ENCODE data around the gene NPAS4.
"Not testable (repeated sequence)": the region's sequence is repeated elsewhere in the genome, so short reads cannot be mapped to it uniquely, and the experiment has no call there.

The NPAS4 gene

GRCh38 chr11:66420671-66421476, at the start of gene NPAS4:
Gene NPAS4 (plus strand): TSS chr11:66421035. CDS start chr11:66421180, 145 bp downstream.
- no peak for DNase-seq (ENCODE audit: low read depth)

DNA sequence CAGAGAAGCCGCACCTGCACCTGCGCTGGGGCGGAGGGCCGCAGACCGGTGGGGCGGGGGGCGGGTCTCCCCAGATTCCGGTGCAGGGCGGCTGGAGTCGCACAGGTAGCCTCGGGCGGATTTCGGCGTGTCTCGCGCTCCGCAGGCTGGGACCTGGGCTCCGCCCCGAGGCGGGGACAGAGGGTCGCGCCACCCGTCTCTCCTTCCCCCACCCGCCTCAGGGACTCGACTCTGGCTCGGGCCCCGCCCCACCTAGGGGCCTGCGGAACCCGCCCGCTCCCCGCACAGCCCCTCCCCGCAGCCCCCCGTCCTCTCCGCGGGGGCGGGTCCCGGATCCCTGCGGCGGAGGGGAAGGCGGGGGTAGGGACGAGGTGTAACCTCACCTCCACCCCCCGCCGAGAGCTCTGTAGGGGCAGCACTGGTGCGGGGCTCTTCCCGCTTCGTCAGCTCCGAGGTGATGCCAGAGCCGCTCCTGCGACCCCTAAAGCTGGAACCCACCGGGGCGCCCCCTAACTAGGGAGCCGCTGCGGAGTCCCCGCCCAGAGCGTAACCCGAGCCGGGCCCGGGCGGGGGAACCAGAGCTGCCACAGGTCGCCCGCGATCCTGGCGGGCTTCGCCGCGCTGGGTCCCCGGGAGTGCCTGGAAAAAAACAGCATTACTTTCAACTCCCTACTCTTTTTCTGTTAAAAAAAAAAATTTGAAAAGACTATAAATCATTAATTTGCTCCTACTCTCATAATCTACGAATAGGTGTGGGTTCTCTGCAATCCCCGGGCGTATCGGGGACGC, 49.0 kb upstream of the NPAS4 start, which contains the start of gene SLC29A2:
Gene SLC29A2, minus strand, starts transcription at position 134 of the 789 bp plus-strand sequence. CDS start 169 bp downstream, outside the sequence.
- DNase-seq (ENCODE audit: low read depth) = peak; percentile 71

GRCh38 chr11:66373265-66373664, 47.6 kb upstream of the NPAS4 start:
- DNase-seq (ENCODE audit: low read depth) = no peak

DNA sequence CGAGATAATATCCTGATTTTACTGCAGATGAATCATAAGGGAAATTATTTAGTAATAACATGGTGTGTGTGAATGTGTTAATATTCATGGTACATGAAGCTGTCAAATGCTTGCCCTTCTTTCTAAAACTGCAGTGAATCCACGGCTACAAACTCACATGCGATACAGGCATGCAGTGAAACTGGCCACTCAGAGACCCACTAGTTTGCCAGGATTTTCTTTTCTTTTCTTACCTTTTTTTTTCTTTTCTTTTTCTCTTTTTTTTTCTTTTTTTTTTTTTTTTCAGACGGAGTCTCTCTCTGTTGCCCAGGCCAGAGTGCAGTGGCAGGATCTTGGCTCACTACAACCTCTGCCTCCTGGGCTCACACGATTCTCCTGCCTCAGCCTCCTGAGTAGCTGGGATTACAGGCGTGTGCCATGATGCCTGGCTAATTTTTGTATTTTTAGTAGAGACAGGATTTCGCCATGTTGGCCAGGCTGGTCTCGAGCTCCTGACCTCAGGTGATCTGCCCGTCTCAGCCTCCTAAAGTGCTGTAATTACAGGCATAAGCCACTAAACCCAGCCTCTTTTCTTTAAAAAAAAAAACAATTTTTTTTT, 47.0 kb upstream of the NPAS4 start:
- not testable (repeated sequence) for DNase-seq (ENCODE audit: low read depth)

GRCh38 chr11:66380264-66380663, 40.6 kb upstream of the NPAS4 start:
- DNase-seq (ENCODE audit: low read depth) = not testable (repeated sequence)

DNA sequence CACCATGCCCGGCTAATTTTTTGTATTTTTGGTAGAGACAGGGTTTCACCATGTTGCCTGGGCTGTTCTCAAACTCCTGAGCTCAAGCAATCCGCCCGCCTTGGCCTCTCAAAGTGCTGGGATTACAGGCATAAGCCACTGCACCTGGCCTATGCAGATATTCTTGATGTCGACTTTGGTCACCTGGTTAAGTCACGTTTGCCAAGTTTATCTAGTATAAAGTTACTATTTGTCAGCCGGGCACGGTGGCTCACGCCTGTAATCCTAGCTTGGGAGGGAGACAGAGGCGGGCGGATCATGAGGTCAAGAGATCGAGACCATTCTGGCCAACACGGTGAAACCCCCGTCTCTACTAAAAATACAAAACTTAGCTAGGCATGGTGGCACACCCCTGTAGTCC, 36.5 kb upstream of the NPAS4 start:
- not testable (repeated sequence) for DNase-seq (ENCODE audit: low read depth)

DNA sequence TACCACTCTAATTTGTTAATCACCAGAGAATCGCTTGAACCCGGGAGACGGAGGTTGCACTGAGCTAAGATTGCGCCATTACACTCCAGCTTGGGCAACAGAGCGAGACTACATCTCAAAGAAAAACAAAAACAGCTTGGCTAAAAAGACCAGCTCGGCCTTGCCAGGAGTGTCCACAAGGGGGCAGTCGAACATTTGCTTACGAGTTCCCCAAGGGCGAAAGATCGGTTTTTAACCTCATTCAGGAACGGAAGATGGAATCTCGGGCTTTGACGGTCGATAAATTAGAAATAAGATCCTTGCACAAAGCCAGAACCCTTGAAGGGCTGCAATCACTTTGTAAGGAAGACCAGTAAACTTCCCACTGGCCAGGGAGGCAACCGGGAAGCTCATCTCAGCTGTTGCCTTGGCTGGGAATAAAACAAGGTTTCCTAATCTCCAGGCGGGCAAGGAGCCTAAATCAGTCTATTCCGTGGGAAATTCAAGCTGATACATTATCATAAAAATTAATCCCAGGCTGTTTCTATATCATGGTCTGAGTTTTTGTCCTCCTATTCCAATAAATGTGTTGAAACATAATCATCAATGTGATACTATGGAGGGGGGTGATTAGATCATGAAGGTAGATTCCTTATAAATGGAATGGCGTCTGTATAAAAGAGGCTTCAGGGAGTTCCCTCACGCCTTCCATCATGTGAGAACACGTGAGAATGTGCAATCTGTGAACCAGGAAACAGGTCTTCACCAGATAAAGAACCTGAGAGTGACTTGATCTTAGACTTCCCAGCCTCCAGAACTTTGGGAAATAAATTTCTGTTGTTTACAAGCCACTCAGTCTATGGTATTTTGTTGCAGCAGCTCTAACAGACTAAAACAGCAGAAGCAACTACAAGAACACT, 34.4 kb upstream of the NPAS4 start:
- peak; percentile 75 for DNase-seq (ENCODE audit: low read depth)

GRCh38 chr11:66388780-66389386, 32.0 kb upstream of the NPAS4 start:
- DNase-seq (ENCODE audit: low read depth) = peak; percentile 62

- DNase-seq (ENCODE audit: low read depth) = no peak
Measured at GRCh38 chr11:66391322-66391721, 29.5 kb upstream of the NPAS4 start.

DNA sequence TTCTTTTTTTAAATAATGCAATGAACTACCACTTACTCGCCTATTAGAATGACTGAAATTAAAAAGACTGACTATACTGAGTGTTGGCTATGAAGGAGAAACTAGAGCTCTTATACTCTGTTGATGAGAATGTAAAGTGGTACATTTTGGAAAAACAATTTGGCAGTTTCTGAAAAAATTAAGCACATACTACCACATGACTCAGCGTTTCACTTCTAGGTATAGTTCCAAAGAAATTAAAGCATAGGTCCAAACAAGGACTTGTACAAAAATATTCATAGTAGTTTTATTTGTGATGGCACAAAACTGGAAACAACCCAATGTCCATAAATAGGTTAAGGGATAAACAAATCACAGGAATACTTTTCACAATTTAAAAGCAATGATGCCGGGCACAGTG, 26.9 kb upstream of the NPAS4 start:
- DNase-seq (ENCODE audit: low read depth) = no peak

DNA sequence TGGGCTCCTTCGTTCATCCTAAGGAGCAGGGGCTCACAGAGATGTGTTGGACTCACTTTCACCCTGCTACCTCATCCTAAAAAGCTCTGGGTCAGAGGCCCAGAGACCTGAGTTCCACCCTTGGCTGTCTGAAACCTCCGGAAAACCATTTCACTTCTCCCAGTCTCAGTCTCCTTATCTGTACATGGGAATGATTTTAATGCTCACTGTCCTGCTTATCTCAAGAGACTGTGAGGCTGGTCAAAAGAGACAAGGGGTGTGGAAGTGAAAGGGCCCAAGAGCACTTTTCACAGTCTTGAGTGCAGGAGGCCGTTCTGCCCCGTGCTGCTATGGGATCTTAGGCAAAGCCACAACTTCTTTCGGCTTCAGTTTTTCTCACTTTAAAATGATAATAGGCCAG, 13.2 kb upstream of the NPAS4 start:
- DNase-seq (ENCODE audit: low read depth) = no peak

GRCh38 chr11:66408488-66409214, 12.2 kb upstream of the NPAS4 start:
- DNase-seq (ENCODE audit: low read depth) = peak; percentile 84

GRCh38 chr11:66409226-66409625, 11.6 kb upstream of the NPAS4 start:
- DNase-seq (ENCODE audit: low read depth) = no peak

GRCh38 chr11:66410191-66410590, 10.6 kb upstream of the NPAS4 start:
- DNase-seq (ENCODE audit: low read depth) = no peak

DNA sequence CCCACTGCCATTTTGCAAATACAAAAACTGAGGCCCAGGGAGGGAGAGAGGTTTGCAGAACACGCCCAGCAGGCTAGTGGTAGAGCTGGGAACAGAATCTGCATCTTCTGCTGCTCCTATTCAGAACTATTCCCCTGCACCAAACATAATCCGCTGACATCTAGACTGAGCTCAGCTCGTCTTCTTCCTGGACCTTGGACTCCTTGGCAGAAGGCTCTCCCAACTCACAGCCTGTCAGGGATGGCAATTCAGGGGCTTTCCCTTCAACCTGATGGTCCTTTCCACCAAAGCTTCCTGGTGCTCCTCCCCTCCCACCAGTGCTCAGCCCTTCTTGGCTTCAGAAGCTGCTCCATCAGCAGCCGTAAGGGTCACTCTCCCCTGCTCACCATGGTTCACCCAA, 9.5 kb upstream of the NPAS4 start:
- no peak for DNase-seq (ENCODE audit: low read depth)

DNA sequence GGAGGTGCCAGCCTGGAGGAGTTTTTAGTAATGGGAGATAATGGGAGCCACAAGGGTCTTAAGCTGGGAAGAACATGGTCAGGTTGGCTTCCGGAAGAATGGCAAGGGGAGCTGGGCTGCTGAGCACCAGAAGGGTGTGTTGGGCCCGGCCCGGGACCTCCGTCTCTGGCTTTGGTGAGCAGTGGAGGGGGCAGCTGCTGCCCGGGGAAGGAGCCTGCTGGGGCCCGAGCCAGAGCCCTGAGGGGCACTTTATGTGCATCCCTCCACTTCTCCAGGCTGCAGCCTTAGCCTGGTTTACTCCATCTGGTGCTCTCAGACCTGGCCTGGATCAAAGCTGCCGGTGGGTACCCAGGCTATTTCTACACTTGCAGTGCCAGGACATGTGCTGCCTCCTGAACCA, 8.7 kb upstream of the NPAS4 start:
- DNase-seq (ENCODE audit: low read depth) = no peak

DNA sequence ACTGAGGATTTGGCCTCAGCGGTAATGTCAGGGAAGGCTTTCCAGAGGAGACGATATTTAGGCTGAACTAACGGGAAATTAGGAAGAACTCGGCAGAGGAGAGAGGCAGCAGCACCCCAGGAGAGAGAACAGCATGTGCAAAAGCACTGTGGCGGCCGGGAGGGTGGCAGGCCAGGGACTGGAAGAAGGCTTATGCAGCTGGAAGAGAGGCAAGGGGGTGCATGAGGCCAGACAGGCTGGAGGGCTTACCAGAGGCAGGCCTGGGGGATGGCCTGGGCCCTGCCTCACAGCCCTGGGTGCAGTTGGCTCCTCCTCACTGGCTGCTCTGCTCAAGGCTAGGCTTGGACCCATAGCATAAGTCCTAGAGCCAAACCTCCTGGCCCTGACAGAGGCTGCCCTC, 7.7 kb upstream of the NPAS4 start:
- no peak for DNase-seq (ENCODE audit: low read depth)

GRCh38 chr11:66414120-66414934, 6.5 kb upstream of the NPAS4 start:
- no peak for DNase-seq (ENCODE audit: low read depth)

DNA sequence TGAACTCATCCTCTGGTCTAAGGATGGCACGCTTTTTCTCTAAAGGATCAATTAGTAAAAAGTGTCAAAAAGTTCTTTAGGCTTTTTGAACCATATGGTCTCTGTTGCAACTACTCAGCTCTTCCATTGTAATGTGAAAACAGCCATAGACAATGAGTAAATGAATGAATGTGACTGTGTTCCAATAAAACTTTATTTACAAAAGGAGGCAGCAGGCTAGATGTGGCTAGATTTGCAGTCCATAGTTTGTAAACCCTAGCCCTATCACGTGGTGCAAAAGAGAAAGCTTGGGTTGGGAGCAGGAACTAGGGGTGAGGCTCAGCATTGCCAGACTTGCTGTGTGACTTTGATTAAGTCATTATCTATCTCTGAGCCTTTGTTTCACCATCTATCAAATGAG, 5.4 kb upstream of the NPAS4 start:
- no peak for DNase-seq (ENCODE audit: low read depth)

GRCh38 chr11:66417000-66417399, 3.8 kb upstream of the NPAS4 start:
- no peak for DNase-seq (ENCODE audit: low read depth)

Measured in stimulated activated CD4-positive, alpha-beta T cell treated with anti-CD3 and anti-CD28 coated beads, Interleukin-2, amount 100 ng/mL, for 4 hours (primary cell).